Subcutaneous abdominal adipose tissue (tissue), 5 donors: ENCODE measurements around the gene B3GNT3.

ENCODE experiments used
- H3K27ac ChIP-seq: one replicate; pipeline ENCODE4 v1.7.0; 2013; ENCODE audit warnings: low read depth, mild to moderate bottlenecking, inconsistent platforms, low read length, moderate library complexity
- H3K27me3 ChIP-seq, 5 donors: one replicate each; pipeline ENCODE4 v1.7.0; 2013; ENCODE audit warnings: low read length in 5 of 5, inconsistent platforms in 1 of 5; ENCODE audit not compliant: control insufficient read depth in 5 of 5, insufficient read depth in 4 of 5
- H3K36me3 ChIP-seq, 5 donors: one replicate each; pipeline ENCODE4 v1.7.0; 2013; ENCODE audit warnings: low read length in 5 of 5; ENCODE audit not compliant: control insufficient read depth in 5 of 5, insufficient read depth in 5 of 5
- H3K4me1 ChIP-seq, 5 donors: one replicate each; pipeline ENCODE4 v1.7.0; 2013; ENCODE audit warnings: low read length in 5 of 5, mild to moderate bottlenecking in 3 of 5, moderate library complexity in 1 of 5; ENCODE audit not compliant: control insufficient read depth in 5 of 5, insufficient read depth in 5 of 5
- H3K4me3 ChIP-seq, 5 donors: one replicate each; pipeline ENCODE4 v1.7.0; 2013; ENCODE audit warnings: low read length in 5 of 5, low read depth in 1 of 5
- H3K9ac ChIP-seq, 5 donors: one replicate each; pipeline ENCODE4 v1.7.0; 2013; ENCODE audit warnings: low read length in 5 of 5, mild to moderate bottlenecking in 4 of 5, moderate library complexity in 3 of 5
- H3K9me3 ChIP-seq, 5 donors: one replicate each; pipeline ENCODE4 v1.7.0; 2013; ENCODE audit warnings: low read length in 5 of 5; ENCODE audit not compliant: control insufficient read depth in 5 of 5
- donor health status: healthy.
- donor health status: healthy.
- donor health status: healthy.
- donor health status: healthy.
- donor health status: healthy.

B3GNT3 gene

GRCh38 chr19:17811103-17811502 is 16.2 kb downstream of the B3GNT3 start:
- Histone ChIP-seq H3K9me3 (peaks cover 0 to 13% (median 6%) of the 10 kb centered on the region in 5 donors), H3K27me3 (peaks cover 8 to 13% (median 9%) of the 10 kb centered on the region in 5 donors), H3K4me3 (no peak overlapping the region), H3K4me1 (no peaks in the 10 kb centered on the region), H3K9ac (no peak overlapping the region), H3K27ac (no peak overlapping the region), H3K36me3 (no peaks in the 10 kb centered on the region)

GRCh38 chr19:17811681-17812080 is 16.7 kb downstream of the B3GNT3 start:
- H3K27ac ChIP-seq = no peak overlapping the region
- H3K4me1 ChIP-seq = no peaks in the 10 kb centered on the region
- H3K9me3 ChIP-seq = peaks cover 0 to 13% (median 6%) of the 10 kb centered on the region in 5 donors
- H3K36me3 ChIP-seq = no peaks in the 10 kb centered on the region
- H3K4me3 ChIP-seq = no peak overlapping the region
- H3K27me3 ChIP-seq = peaks cover 8 to 13% (median 12%) of the 10 kb centered on the region in 5 donors
- no peak overlapping the region for H3K9ac ChIP-seq

DNA sequence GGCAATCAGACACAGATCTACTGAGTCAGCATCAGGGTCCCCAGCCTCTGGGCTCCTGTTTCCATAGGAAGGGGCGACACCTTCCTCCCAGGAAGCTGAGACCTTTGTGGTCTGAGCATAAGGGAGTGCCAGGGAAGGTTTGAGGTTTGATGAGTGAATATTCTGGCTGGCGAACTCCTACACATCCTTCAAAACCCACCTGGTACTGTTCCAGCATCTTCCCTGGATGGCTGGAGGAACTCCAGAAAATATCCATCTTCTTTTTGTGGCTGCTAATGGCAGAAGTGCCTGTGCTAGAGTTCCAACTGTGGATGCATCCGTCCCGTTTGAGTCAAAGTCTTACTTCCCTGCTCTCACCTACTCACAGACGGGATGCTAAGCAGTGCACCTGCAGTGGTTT is 17.2 kb downstream of the B3GNT3 start:
- no peak overlapping the region for H3K4me3 ChIP-seq
- H3K9me3 ChIP-seq = peaks cover 0 to 13% (median 6%) of the 10 kb centered on the region in 5 donors
- no peak overlapping the region for H3K27ac ChIP-seq
- H3K27me3 ChIP-seq = peaks cover 8 to 13% (median 12%) of the 10 kb centered on the region in 5 donors
- no peaks in the 10 kb centered on the region for H3K4me1 ChIP-seq
- H3K9ac ChIP-seq = no peak overlapping the region
- no peaks in the 10 kb centered on the region for H3K36me3 ChIP-seq

DNA sequence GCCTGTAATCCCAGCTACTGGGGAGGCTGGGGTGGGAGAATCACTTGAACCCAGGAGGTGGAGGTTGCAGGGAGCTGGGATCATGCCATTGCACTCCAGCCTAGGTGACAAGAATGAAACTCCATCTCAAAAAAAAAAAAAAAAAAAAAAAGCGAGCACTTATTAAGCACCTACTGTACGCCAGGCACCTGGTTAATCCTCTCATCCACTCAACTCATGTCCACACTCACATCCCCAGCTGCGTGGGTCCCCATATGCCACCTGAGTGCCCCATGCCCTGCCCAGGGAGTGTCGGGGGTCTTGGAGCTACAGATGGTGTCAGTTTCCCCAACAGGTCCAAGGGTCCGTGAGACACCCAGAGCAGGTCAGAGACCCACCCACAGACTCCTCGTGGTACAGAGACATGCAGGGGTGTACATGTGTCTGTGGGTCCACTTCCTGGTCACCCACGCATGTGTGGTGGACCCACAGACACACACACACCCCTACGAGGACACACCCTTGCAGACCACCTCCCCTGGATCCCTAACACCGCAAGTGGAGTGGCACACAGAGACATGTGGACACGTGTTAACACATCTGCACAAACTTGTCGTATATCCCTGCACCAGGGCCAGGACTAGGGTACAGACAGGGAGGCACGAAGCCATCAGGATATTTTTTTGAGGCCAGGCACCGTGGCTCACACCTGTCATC is 22.9 kb downstream of the B3GNT3 start:
- no peak overlapping the region for H3K27ac ChIP-seq
- H3K4me1 ChIP-seq = no peaks in the 10 kb centered on the region
- no peaks in the 10 kb centered on the region for H3K9me3 ChIP-seq
- no peak overlapping the region for H3K9ac ChIP-seq
- peaks cover 0 to 5% (median 0%) of the 10 kb centered on the region in 5 donors for H3K27me3 ChIP-seq
- no peak overlapping the region for H3K4me3 ChIP-seq
- no peaks in the 10 kb centered on the region for H3K36me3 ChIP-seq

DNA sequence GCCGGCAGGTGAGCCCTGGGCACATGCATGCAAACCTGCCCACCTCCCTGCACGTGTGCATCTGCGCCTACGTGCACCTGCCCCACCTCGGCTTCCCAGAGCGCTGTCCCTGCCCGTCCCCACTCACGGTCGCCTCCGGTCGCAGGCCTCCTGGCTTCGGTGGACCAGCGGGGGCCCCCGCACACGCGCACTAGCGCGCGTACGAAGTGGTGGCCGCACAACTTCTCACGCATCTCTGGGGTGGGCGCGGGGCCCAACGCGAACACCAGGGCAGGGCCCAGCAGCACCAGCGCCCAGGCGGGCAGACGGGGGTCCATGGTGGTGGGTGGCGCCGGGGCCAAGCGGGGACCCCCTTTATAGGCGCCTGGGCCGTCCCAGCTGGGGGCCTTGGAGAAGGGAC is 26.3 kb downstream of the B3GNT3 start, which contains the start of gene INSL3:
TSS of gene INSL3 (minus strand) at position 330 of the 400 bp plus-strand sequence. CDS start at position 317, 13 bp downstream.
- no peaks in the 10 kb centered on the region for H3K36me3 ChIP-seq
- no peaks in the 10 kb centered on the region for H3K4me1 ChIP-seq
- no peak within 1 kb of the TSS for H3K9ac ChIP-seq
- H3K4me3 ChIP-seq = no peak within 1 kb of the TSS
- peaks cover 3 to 11% (median 6%) of the 10 kb centered on the region in 5 donors for H3K27me3 ChIP-seq
- no peaks in the 10 kb centered on the region for H3K9me3 ChIP-seq
- no peak within 1 kb of the TSS for H3K27ac ChIP-seq

DNA sequence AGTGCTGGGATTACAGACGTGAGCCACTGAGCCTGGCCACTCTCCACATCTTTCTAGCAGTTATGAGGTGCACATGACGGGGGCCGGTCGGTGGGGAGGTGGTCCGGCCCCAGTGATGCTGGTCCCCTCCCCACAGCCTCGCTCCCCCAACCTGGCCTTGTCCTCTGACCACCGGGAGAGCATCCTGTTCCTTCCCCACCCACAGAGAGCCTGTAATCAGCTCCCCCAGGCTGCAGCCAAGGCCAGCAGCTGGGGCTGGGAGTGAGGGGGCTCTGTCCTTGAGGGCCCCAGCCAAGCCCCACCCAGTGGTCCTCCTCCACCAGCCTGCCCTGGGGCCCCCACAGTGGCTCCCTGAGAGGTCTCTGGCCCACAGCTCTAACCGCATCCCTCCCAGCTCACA is 29.4 kb downstream of the B3GNT3 start:
- H3K27me3 ChIP-seq = peaks cover 0 to 12% (median 3%) of the 10 kb centered on the region in 5 donors
- no peak overlapping the region for H3K27ac ChIP-seq
- no peaks in the 10 kb centered on the region for H3K36me3 ChIP-seq
- no peaks in the 10 kb centered on the region for H3K4me1 ChIP-seq
- no peak overlapping the region for H3K4me3 ChIP-seq
- H3K9me3 ChIP-seq = no peaks in the 10 kb centered on the region
- no peak overlapping the region for H3K9ac ChIP-seq

DNA sequence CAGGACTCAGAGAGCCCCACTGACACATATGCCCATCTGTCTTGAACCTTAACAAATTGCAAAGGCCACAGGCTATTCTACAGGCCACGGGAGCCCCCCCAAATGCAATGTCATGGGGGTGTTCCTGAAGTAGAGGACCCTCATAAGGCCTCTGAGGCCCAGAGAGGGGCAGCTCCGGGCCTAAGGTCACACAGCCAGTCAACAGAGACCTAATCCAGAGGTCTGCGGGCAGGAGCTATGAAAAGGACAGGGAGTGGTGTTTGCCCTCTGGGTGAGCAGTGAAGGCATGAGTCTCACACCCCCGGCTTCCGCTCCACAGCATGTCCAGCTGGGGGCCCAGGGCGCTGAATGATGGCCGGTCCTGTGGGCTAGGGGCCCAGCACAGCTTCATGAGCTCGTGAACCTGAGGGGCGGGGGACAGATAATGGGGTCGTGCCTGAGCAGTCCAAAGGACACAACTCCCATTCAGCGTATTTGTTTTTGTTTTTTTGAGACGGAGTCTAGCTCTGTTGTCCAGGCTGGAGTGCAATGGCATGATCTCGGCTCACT is 31.6 kb downstream of the B3GNT3 start:
- Histone ChIP-seq H3K27me3 (peaks cover 3 to 22% (median 15%) of the 10 kb centered on the region in 5 donors), H3K27ac (no peak overlapping the region), H3K4me1 (peaks cover 0 to 3% (median 0%) of the 10 kb centered on the region in 5 donors), H3K9me3 (no peaks in the 10 kb centered on the region), H3K36me3 (peaks cover 0 to 5% (median 0%) of the 10 kb centered on the region in 5 donors), H3K9ac (no peak overlapping the region), H3K4me3 (no peak overlapping the region)

DNA sequence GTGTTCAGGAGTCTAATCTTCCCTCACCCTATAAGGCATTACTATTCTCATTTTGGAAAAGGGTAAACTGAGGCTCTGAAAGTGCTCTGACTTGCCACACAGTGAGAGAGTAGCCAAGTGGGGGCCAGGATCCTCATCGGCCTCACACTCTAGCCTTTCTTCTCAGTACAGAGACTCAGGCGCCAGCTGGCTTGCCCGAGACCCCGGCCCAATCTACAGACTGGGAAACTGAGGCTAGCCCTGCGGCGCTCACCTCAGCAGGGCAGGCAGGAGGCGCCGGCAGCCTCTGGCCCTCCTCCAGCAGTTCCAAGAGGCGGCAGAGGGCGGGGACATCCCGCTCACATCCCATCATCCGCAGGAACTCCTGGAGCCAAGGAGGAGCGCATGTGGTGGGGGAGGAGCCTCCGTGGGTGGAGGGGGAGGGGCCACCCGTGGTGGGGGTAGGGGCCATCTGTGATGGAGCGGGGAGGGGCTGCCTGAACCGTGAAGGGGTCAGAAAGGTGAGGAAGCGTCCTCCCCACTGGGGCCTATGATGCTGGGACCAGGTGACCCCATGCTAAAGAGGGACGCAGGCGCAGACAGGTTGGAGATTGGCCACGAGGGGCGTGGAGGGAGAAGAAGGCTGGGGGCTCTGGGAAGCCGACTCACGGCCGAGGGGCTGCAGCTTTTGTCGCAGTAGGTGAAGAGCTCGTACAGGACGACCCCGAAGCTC is 35.1 kb downstream of the B3GNT3 start:
- no peak overlapping the region for H3K27ac ChIP-seq
- H3K9ac ChIP-seq = no peak overlapping the region
- H3K9me3 ChIP-seq = no peaks in the 10 kb centered on the region
- peaks cover 0 to 19% (median 9%) of the 10 kb centered on the region in 5 donors for H3K27me3 ChIP-seq
- H3K4me3 ChIP-seq = peak overlapping the region in 1 of 5 donors; percentile 10
- peaks cover 0 to 13% (median 0%) of the 10 kb centered on the region in 5 donors for H3K36me3 ChIP-seq
- peaks cover 0 to 3% (median 0%) of the 10 kb centered on the region in 5 donors for H3K4me1 ChIP-seq

DNA sequence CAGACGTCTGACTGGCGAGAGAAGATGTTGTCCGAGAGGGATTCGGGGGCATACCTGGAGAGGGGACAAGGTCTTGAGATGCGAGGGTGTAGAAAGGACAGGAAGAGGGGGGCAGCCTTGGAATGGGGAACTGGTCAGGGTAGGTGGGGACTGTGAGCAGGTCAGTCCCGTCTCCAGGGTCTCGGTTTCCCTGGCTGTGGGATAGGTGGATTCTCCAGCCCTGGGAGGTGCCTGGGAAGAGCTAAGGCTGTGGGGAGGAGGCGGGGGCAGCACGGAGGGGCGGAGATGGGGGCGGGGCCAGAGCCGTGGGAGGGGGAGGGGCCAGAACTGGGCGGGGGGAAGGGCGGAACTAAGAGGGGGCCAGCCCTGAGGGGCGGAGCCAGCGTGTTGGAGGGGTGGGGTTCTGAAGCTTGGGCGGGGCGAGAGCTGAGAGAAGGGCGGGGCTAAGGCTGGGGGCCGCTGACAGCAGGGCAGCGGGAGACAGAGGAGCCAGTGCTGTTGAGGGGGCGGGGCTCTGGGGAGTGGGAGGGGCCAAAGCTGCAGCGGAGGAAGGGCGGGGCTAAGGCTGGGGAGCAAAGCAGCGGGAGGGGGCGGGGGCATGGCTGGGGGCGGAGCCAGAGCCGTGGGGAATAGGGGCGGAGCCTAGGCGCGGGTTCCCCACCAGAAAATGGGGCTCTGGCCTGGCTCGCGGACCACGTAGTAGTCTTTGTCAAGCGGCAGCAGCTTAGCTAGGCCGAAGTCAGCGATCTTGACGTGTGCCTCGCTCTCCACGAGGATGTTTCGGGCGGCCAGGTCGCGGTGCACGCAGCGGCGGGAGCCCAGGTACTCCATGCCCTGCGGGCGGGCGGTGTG is 35.9 kb downstream of the B3GNT3 start:
- Histone ChIP-seq H3K9ac (no peak overlapping the region), H3K4me1 (peaks cover 0 to 3% (median 0%) of the 10 kb centered on the region in 5 donors), H3K36me3 (peaks cover 0 to 14% (median 0%) of the 10 kb centered on the region in 5 donors), H3K9me3 (no peaks in the 10 kb centered on the region), H3K4me3 (peak overlapping the region in 1 of 5 donors; percentile 10), H3K27me3 (peaks cover 0 to 21% (median 8%) of the 10 kb centered on the region in 5 donors), H3K27ac (no peak overlapping the region)
